ENCODE results near the gene LIG1.
"Not testable (repeated sequence)": the region's sequence is repeated elsewhere in the genome, so short reads cannot be mapped to it uniquely, and the experiment has no call there.

Gene LIG1

DNA sequence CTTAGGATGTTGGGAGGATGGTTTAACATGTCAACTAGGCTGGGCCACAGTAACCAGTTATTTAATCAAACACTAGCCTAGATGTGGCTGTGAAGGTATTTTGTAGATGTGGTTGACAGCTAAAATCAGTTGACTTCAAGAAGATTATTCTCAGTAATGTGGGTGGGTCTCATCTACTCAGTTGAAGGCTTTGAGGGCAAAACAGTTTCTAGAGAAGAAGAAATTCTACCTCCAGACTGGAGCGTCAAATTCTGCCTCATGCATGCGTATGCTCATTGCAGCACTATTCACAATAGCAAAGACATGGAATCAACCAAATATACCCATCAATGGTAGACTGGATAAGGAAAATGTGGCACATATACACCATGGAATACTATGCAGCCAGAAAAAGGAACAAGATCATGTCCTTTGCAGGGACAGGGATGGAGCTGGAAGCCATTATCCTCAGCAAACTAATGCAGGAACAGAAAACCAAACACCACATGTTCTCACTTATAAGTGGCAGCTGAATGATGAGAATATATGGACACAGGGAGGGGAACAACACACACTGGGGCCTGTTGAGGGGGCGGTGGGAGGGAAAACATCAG lies 99.9 kb downstream of the LIG1 start:
- DNase-seq (ENCODE audit: low read depth), result not testable (repeated sequence)

- DNase-seq (ENCODE audit: low read depth), result no peak
These were observed 100.7 kb downstream of the LIG1 start for GRCh38 chr19:48069435-48069834.

Data from GM04503 (cell line).